HepG2 (cell line): ENCODE results near the gene PLD1. TPM values are rescaled to one million over a fixed set of nuclear protein-coding genes. Genes with fewer than 3 reads are reported as not detected.
A peak's percentile ranks its signal among the peaks of the same experiment; 100 is the strongest.

Experiments used
- ELF1 ChIP-seq: sonication (generic); formaldehyde crosslinking; IDR thresholded peaks from 2 replicates; pipeline ENCODE4 v1.4.0; 2020; ENCODE audit warnings: missing genetic modification reagents
- HIVEP1 ChIP-seq: sonication (generic); formaldehyde crosslinking; IDR thresholded peaks from 2 replicates; pipeline ENCODE4 v1.4.0; 2020; ENCODE audit warnings: mild to moderate bottlenecking, missing genetic modification reagents
- HNRNPUL1 ChIP-seq: fragments of 200-400 bp; formaldehyde crosslinking; IDR thresholded peaks from 2 replicates; pipeline ENCODE4 v1.6.1; 2017; ENCODE audit warnings: low read depth, mild to moderate bottlenecking, low read length, moderate library complexity
- HOXA9 ChIP-seq: sonication (generic); formaldehyde crosslinking; IDR thresholded peaks from 2 replicates; pipeline ENCODE4 v1.8.1; 2022; ENCODE audit warnings: missing genetic modification reagents, mild to moderate bottlenecking, moderate library complexity, borderline replicate concordance
- ISL2 ChIP-seq: sonication (generic); formaldehyde crosslinking; IDR thresholded peaks from 2 replicates; pipeline ENCODE4 v1.5.0; 2020; ENCODE audit warnings: missing genetic modification reagents
- LCORL ChIP-seq, 2 experiments: fragments of 450-650 bp in 1 of 2; sonication (generic) in 1 of 2; formaldehyde crosslinking in 1 of 2; IDR thresholded peaks; 2 replicates each; pipeline versions ENCODE4 v1.5.0 to v1.6.1; 2017 to 2020; ENCODE audit warnings: antibody characterized with exemption in 1 of 2, missing genetic modification reagents in 1 of 2
- MBD4 ChIP-seq: IDR thresholded peaks from 2 replicates; pipeline ENCODE4 v1.6.1; 2012; ENCODE audit warnings: low read length, inconsistent platforms, borderline replicate concordance
- MED8 ChIP-seq: sonication (generic); formaldehyde crosslinking; IDR thresholded peaks from 2 replicates; pipeline ENCODE4 v1.8.1; 2023; ENCODE audit warnings: mild to moderate bottlenecking, missing genetic modification reagents; ENCODE audit not compliant: insufficient replicate concordance
- MEF2D ChIP-seq: sonication (generic); formaldehyde crosslinking; IDR thresholded peaks from 2 replicates; pipeline ENCODE4 v1.5.1; 2020; ENCODE audit warnings: mild to moderate bottlenecking, missing genetic modification reagents
- NPAS2 ChIP-seq: sonication (generic); formaldehyde crosslinking; IDR thresholded peaks from 2 replicates; pipeline ENCODE4 v1.8.0; 2022; ENCODE audit warnings: mild to moderate bottlenecking, missing genetic modification reagents, borderline replicate concordance
- NR2F1 ChIP-seq, 2 experiments: fragments of 450-650 bp in 1 of 2; formaldehyde crosslinking in 1 of 2; IDR thresholded peaks; 2 replicates each; pipeline versions ENCODE4 v1.5.0 to v1.6.1; 2016 to 2020; ENCODE audit warnings: mild to moderate bottlenecking in 1 of 2, missing compliant biosample characterization in 1 of 2, missing genetic modification reagents in 1 of 2, moderate library complexity in 1 of 2
- RFXANK ChIP-seq: IDR thresholded peaks from 2 replicates; pipeline ENCODE4 v1.6.1; 2016
- SATB2 ChIP-seq: sonication (generic); formaldehyde crosslinking; IDR thresholded peaks from 2 replicates; pipeline ENCODE4 v1.5.0; 2020; ENCODE audit warnings: missing genetic modification reagents
- ZBTB25 ChIP-seq: IDR thresholded peaks from 2 replicates; pipeline ENCODE4 v1.6.1; 2018; ENCODE audit warnings: missing genetic modification reagents
- ZFP1 ChIP-seq: IDR thresholded peaks from 2 replicates; pipeline ENCODE4 v1.6.1; 2016
- ZFP41 ChIP-seq: sonication (generic); formaldehyde crosslinking; IDR thresholded peaks from 2 replicates; pipeline ENCODE4 v1.4.0; 2020; ENCODE audit warnings: mild to moderate bottlenecking, missing genetic modification reagents, borderline replicate concordance
- ZIK1 ChIP-seq: sonication (generic); formaldehyde crosslinking; IDR thresholded peaks from 2 replicates; pipeline ENCODE4 v1.5.0; 2020; ENCODE audit warnings: mild to moderate bottlenecking, low read depth, missing genetic modification reagents, borderline replicate concordance
- ZKSCAN5 ChIP-seq: sonication (generic); formaldehyde crosslinking; IDR thresholded peaks from 2 replicates; pipeline ENCODE4 v1.5.1; 2020; ENCODE audit warnings: mild to moderate bottlenecking, missing genetic modification reagents
- ZMYM4 ChIP-seq: sonication (generic); formaldehyde crosslinking; IDR thresholded peaks from 2 replicates; pipeline ENCODE4 v1.8.1; 2023; ENCODE audit warnings: mild to moderate bottlenecking, missing genetic modification reagents
- ZNF331 ChIP-seq: sonication (generic); formaldehyde crosslinking; IDR thresholded peaks from 2 replicates; pipeline ENCODE4 v1.4.0; 2020; ENCODE audit warnings: missing genetic modification reagents
- ZNF646 ChIP-seq: sonication (generic); formaldehyde crosslinking; IDR thresholded peaks from 2 replicates; pipeline ENCODE4 v1.9.0; 2021; ENCODE audit warnings: mild to moderate bottlenecking, missing genetic modification reagents
- ZNF781 ChIP-seq: sonication (generic); formaldehyde crosslinking; IDR thresholded peaks from 2 replicates; pipeline ENCODE4 v1.5.1; 2020; ENCODE audit warnings: borderline replicate concordance, mild to moderate bottlenecking, missing genetic modification reagents; ENCODE audit errors: not compliant biosample characterization
- polyA plus RNA-seq, 8 experiments: library from polyadenylated mRNA; depleted of rRNA in 3 of 8; stranded (reverse) in 7 of 8; unstranded in 1 of 8; fragments of >200 nt; fragmentation: Illumina TruSeq in 4 of 8; extraction: Trizol in 4 of 8; gene quantifications; 2 replicates each; pipeline versions ENCODE4 v1.2.1 to v1.2.3, GENCODE V29; 2011 to 2016; ENCODE audit warnings: low read depth in 4 of 8, missing spikeins in 1 of 8, mixed read lengths in 1 of 8; ENCODE audit not compliant: insufficient read depth in 1 of 8
- total RNA-seq, 5 experiments: library from RNA; depleted of rRNA; stranded (reverse); fragments of >200 nt; fragmentation: Illumina TruSeq; extraction: Trizol; gene quantifications; 2 replicates each; pipeline ENCODE4 v1.2.3, GENCODE V29; 2016; ENCODE audit warnings: low read depth in 1 of 5
- TF ChIP-seq, protein P1 (sequence below): sonication (generic); formaldehyde crosslinking; IDR thresholded peaks from 2 replicates; pipeline ENCODE4 v1.4.0; 2020; ENCODE audit warnings: mild to moderate bottlenecking, missing genetic modification reagents

The PLD1 gene
- total and polyA plus RNA-seq, 2 of the 13 experiments (the other 11 are each of a cell fraction or from before 2014, with no cell fraction given), result 27.1 to 59.4 TPM

DNA sequence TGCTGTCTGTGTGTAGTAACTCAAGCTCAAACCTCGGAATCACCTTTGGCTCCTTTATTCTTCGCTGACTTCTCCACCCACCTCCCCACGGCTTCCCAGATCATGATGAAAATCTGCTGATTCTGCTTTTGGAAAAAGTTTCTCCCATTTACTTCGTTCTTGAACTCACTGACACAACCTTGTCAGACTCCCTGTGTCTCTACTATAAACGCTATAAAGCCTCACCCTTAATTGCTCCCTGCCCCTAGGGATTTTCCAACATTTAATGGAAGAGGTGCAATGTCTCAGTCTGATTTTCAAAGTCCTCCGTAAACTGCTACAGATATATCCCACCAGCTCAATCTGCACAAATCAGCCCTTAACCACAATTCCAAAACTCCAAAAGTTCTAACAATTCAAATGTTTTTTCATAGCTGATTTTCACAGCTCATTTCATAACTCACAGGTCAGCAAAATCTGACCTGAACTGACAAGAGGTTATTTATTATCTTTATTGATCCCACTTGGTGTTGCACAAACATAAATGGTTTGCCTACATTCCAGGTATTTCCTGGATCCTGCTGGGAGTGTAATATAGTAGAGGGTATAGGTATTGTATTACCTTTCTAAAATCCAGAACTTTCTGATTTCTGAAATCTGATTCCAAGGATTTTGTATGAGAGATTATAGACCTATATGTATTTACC is 129.4 kb downstream of the PLD1 start (continued):
- TF ChIP-seq HOXA9 (CRISPR knock-in tag), result peak; percentile 72; the same call in 1 of the 2 replicates
- TF ChIP-seq ZIK1 (CRISPR knock-in tag), result no peak
- TF ChIP-seq ZMYM4, result peak; percentile 40; the same call in 1 of the 2 replicates
- TF ChIP-seq SATB2 (CRISPR knock-in tag), result no peak
- TF ChIP-seq ZNF331, result 0 out of 2 replicates have a peak, but pooled peaks have one; percentile 21
- TF ChIP-seq LCORL (IDR thresholded peaks at IDR 0.05), result no peak
- peak; percentile 31; the same call in 1 of the 2 replicates for TF ChIP-seq LCORL (CRISPR knock-in tag; IDR thresholded peaks at IDR 0.05)
- TF ChIP-seq ZFP41, result no peak
- TF ChIP-seq, protein P1, sequence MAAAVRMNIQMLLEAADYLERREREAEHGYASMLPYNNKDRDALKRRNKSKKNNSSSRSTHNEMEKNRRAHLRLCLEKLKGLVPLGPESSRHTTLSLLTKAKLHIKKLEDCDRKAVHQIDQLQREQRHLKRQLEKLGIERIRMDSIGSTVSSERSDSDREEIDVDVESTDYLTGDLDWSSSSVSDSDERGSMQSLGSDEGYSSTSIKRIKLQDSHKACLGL (CRISPR knock-in tag), result no peak
- TF ChIP-seq MED8, result no peak
- no peak for TF ChIP-seq RFXANK (CRISPR knock-in tag)
- no peak for TF ChIP-seq HNRNPUL1
- TF ChIP-seq ZBTB25 (CRISPR knock-in tag), result no peak
- TF ChIP-seq MEF2D (CRISPR knock-in tag), result 0 out of 2 replicates have a peak, but pooled peaks have one; percentile 55
- TF ChIP-seq ZNF781, result no peak
- peak; percentile 83 for TF ChIP-seq ISL2 (CRISPR knock-in tag)
- no peak for TF ChIP-seq ZKSCAN5
- TF ChIP-seq ZFP1 (CRISPR knock-in tag), result no peak
- no peak for TF ChIP-seq HIVEP1 (CRISPR knock-in tag)
- TF ChIP-seq NR2F1 (CRISPR knock-in tag; IDR thresholded peaks at IDR 0.05), result peak; percentile 61 to 78
- no peak for TF ChIP-seq NPAS2 (CRISPR knock-in tag)
- peak; percentile 56; the same call in 1 of the 2 replicates for TF ChIP-seq MBD4
- TF ChIP-seq ELF1 (CRISPR knock-in tag), result peak; percentile 46; the same call in 1 of the 2 replicates
- TF ChIP-seq ZNF646 (CRISPR knock-in tag), result no peak
